ENCODE data around the gene KRT1. TPM values are rescaled to one million over a fixed set of nuclear protein-coding genes. Genes with fewer than 3 reads are reported as not detected.
"Not testable (repeated sequence)": the region's sequence is repeated elsewhere in the genome, so short reads cannot be mapped to it uniquely, and the experiment has no call there.

The KRT1 gene
- total and polyA plus RNA-seq, 2 experiments from 2014 or later: not detected

DNA sequence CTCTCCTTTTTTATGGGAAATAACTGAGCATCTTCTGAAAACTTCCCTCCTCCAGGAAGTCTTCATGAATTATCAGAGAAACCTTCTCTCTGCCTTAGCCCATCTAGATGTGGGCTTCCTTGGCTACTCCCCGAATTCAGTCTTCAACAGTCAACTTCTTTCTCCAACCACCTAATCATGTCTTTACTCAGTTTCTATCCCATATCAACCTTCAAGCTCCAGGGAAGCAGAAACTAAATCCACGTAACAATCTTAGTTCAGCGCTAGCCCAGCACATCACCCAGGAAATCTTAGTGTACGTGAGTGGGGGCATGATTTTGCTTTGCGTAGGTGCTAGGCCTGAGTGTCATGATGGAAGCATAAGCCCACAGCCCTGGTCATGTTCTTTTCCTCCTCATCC lies 35.9 kb upstream of the KRT1 start:
- Histone ChIP-seq H3K9me2 (ENCODE audit: insufficient read depth) (no peaks in the 10 kb centered on the region), H3F3A (ENCODE audit: insufficient read depth) (no peaks in the 10 kb centered on the region), H2AFZ (no peak overlapping the region), H3K9me3 (ENCODE audit: low read depth) (no peaks in the 10 kb centered on the region), H3K9ac (no peak overlapping the region), H3K27me3 (replicated peaks; ENCODE audit: insufficient read depth) (peaks cover 56% of the 10 kb centered on the region), H4K20me1 (ENCODE audit: insufficient read depth) (no peaks in the 10 kb centered on the region), H3K36me3 (ENCODE audit: low read depth) (no peaks in the 10 kb centered on the region), H3K4me3 (no peak overlapping the region), H3K27ac (no peak overlapping the region), H3K79me2 (ENCODE audit: insufficient read depth) (no peaks in the 10 kb centered on the region), H3K4me1 (ENCODE audit: insufficient read depth) (no peaks in the 10 kb centered on the region), H3K4me2 (ENCODE audit: unreplicated experiment) (no peak overlapping the region)
- TF ChIP-seq EZH2phosphoT487 (IDR thresholded peaks at IDR 0.05; ENCODE audit: insufficient read depth, low read depth): no peak
- TF ChIP-seq EZH2 (IDR thresholded peaks at IDR 0.05; ENCODE audit: insufficient read depth, poor library complexity, severe bottlenecking): no peak
- in situ Hi-C loops (cut with MboI): no loop called here
- no peak for DNase-seq
- WGBS, 2 experiments (ENCODE audit: low coverage in 1 of 2, low lambda C conversion rate in 2 of 2, missing lambda C conversion rate in 2 of 2): 77 to 83% methylated on average over 5 of the region's 5 CpGs

DNA sequence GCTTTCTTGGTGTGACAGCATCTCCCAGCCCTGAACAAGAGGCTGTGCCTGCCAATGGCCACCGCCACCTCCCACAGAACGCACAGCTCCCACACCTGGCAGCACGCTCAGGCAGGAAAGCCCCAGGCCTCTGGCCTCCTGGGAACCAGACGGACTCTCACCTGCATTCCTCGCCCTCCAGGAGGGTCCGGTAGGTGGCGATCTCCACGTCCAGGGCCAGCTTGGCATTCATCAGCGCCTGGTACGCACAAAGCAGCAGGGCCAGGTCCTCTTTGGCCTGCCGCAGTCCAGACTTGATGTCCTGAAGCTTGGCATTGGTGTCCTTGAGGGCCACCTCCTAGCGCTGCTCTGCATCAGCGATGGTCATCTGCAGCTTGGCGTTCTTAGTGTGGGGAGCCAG lies 35.2 kb upstream of the KRT1 start:
- H3K9me3 ChIP-seq (ENCODE audit: low read depth): no peaks in the 10 kb centered on the region
- H3K4me1 ChIP-seq (ENCODE audit: insufficient read depth): no peaks in the 10 kb centered on the region
- H2AFZ ChIP-seq: no peak overlapping the region
- H4K20me1 ChIP-seq (ENCODE audit: insufficient read depth): no peaks in the 10 kb centered on the region
- no peaks in the 10 kb centered on the region for H3K79me2 ChIP-seq (ENCODE audit: insufficient read depth)
- H3K4me2 ChIP-seq (ENCODE audit: unreplicated experiment): no peak overlapping the region
- WGBS, 2 experiments (ENCODE audit: low coverage in 1 of 2, low lambda C conversion rate in 2 of 2, missing lambda C conversion rate in 2 of 2): 62 to 64% methylated on average over 12 to 14 of the region's 14 CpGs
- no peak overlapping the region for H3K27ac ChIP-seq
- H3K9ac ChIP-seq: no peak overlapping the region
- peaks cover 56% of the 10 kb centered on the region for H3K27me3 ChIP-seq (replicated peaks; ENCODE audit: insufficient read depth)
- TF ChIP-seq EZH2phosphoT487 (IDR thresholded peaks at IDR 0.05; ENCODE audit: insufficient read depth, low read depth) (no peak), EZH2 (IDR thresholded peaks at IDR 0.05; ENCODE audit: insufficient read depth, poor library complexity, severe bottlenecking) (no peak)
- no peak overlapping the region for H3K4me3 ChIP-seq
- no peak for DNase-seq
- no peaks in the 10 kb centered on the region for H3F3A ChIP-seq (ENCODE audit: insufficient read depth)
- in situ Hi-C loops (cut with MboI): no loop called here
- no peaks in the 10 kb centered on the region for H3K36me3 ChIP-seq (ENCODE audit: low read depth)
- no peaks in the 10 kb centered on the region for H3K9me2 ChIP-seq (ENCODE audit: insufficient read depth)

DNA sequence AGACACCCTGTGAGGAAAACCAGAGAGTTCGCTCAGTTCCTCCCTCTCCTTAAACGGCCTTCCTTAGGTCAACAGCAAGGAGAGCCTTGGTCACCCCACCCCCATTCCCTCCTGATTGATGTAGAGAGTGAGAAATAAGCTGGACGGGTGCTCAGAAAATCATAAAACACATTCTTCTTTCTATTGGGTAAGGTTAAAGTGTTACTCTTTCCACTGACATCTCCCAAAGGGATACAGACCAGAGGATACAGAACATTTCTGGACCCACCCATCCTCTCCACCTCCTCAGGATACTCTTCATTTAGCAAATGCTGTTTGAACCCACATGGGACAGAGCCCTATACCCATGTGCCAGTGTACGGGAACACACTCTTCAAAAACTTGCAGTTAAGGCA lies 34.7 kb upstream of the KRT1 start:
- WGBS, 2 experiments (ENCODE audit: low coverage in 1 of 2, low lambda C conversion rate in 2 of 2, missing lambda C conversion rate in 2 of 2): 48 to 51% methylated on average over 4 of the region's 4 CpGs
- Histone ChIP-seq H3K9me2 (ENCODE audit: insufficient read depth) (no peaks in the 10 kb centered on the region), H2AFZ (no peak overlapping the region), H3F3A (ENCODE audit: insufficient read depth) (no peaks in the 10 kb centered on the region), H3K4me2 (ENCODE audit: unreplicated experiment) (no peak overlapping the region), H3K36me3 (ENCODE audit: low read depth) (no peaks in the 10 kb centered on the region), H3K27me3 (replicated peaks; ENCODE audit: insufficient read depth) (peaks cover 61% of the 10 kb centered on the region), H3K9me3 (ENCODE audit: low read depth) (no peaks in the 10 kb centered on the region), H3K27ac (no peak overlapping the region), H3K4me1 (ENCODE audit: insufficient read depth) (no peaks in the 10 kb centered on the region), H3K4me3 (no peak overlapping the region), H3K79me2 (ENCODE audit: insufficient read depth) (no peaks in the 10 kb centered on the region), H3K9ac (no peak overlapping the region), H4K20me1 (ENCODE audit: insufficient read depth) (no peaks in the 10 kb centered on the region)
- in situ Hi-C loops (cut with MboI): no loop called here
- no peak for DNase-seq
- TF ChIP-seq EZH2 (IDR thresholded peaks at IDR 0.05; ENCODE audit: insufficient read depth, poor library complexity, severe bottlenecking) (peak; percentile 50), EZH2phosphoT487 (IDR thresholded peaks at IDR 0.05; ENCODE audit: insufficient read depth, low read depth) (0 out of 2 replicates have a peak, but pooled peaks have one; percentile 3)

DNA sequence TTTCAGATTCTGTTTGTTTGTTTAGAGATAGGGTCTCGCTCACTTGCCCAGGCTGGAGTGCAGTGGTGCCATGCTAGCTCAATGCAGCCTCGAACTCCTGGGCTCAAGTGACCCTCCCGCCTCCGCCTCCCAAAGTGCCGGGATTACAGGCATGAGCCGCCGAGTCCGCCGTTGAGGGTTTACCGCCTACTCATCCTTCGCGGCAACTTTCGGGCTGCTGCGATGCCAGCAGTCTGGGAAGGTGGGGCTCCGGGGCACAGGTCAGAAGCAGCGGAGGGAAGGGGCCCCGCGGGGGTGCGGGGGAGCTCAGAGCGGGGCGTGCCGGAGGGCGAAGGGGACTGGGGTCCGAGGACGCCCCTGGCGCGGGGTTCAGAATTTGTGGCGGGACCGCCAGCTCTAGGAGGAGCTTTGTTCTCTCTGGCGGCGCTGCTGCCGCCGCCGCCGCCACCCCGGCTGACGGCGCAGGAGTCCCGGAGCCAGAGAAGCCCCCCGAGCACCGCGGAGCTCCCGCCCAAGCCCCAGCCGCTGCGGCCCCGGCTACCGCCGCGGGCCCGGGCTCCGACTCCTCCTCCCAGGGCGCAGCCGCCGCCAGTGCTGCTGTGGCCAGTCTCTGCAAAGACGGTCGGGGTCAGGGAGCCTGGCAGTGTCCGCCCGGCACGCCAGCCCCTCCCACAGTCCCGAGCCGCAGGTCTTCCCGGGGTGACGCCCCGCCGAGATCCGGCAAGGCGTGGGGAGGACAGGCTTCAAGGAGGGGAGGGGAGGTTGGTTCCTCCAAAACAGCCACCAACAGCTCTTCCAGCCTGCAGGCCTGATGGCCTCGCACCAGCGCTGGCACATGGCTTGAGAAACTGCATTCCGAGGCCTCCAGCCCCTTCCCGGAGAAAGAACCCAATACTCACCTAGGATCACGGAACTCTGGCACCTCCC lies 34.0 kb upstream of the KRT1 start:
- Histone ChIP-seq H4K20me1 (ENCODE audit: insufficient read depth) (no peaks in the 10 kb centered on the region), H3K36me3 (ENCODE audit: low read depth) (no peaks in the 10 kb centered on the region), H3K27me3 (replicated peaks; ENCODE audit: insufficient read depth) (peaks cover 64% of the 10 kb centered on the region), H3K79me2 (ENCODE audit: insufficient read depth) (no peaks in the 10 kb centered on the region), H3K27ac (no peak overlapping the region), H3K4me1 (ENCODE audit: insufficient read depth) (no peaks in the 10 kb centered on the region), H3F3A (ENCODE audit: insufficient read depth) (no peaks in the 10 kb centered on the region), H3K9ac (no peak overlapping the region), H2AFZ (no peak overlapping the region), H3K9me2 (ENCODE audit: insufficient read depth) (no peaks in the 10 kb centered on the region), H3K4me3 (no peak overlapping the region), H3K4me2 (ENCODE audit: unreplicated experiment) (peak overlapping the region; percentile 36), H3K9me3 (ENCODE audit: low read depth) (no peaks in the 10 kb centered on the region)
- 4 to 5% methylated on average over 40 to 71 of the region's 72 CpGs for WGBS, 2 experiments (ENCODE audit: low coverage in 1 of 2, low lambda C conversion rate in 2 of 2, missing lambda C conversion rate in 2 of 2)
- in situ Hi-C loops (cut with MboI): no loop called here
- peak; percentile 35 for DNase-seq
- peak; percentile 89 for TF ChIP-seq EZH2 (IDR thresholded peaks at IDR 0.05; ENCODE audit: insufficient read depth, poor library complexity, severe bottlenecking)
- TF ChIP-seq EZH2phosphoT487 (IDR thresholded peaks at IDR 0.05; ENCODE audit: insufficient read depth, low read depth): 0 out of 2 replicates have a peak, but pooled peaks have one; percentile 8

DNA sequence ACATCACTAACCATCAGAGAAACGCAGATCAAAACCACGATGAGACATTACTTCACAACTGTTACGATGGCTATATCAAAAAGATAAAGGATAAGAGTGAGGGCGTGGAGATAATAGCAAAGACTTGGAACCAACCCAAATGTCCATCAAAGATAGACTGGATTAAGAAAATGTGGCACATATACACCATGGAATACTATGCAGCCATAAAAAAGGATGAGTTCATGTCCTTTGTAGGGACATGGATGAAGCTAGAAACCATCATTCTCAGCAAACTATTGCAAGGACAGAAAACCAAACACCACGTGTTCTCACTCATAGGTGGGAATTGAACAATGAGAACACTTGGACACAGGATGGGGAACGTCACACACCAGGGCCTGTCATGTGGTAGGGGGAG lies 31.9 kb upstream of the KRT1 start:
- H3K36me3 ChIP-seq (ENCODE audit: low read depth); H4K20me1 ChIP-seq (ENCODE audit: insufficient read depth); in situ Hi-C loops (cut with MboI); H3K9ac ChIP-seq; H3K4me1 ChIP-seq (ENCODE audit: insufficient read depth); H2AFZ ChIP-seq; DNase-seq; H3F3A ChIP-seq (ENCODE audit: insufficient read depth); H3K27ac ChIP-seq; H3K9me3 ChIP-seq (ENCODE audit: low read depth); H3K4me2 ChIP-seq (ENCODE audit: unreplicated experiment); H3K4me3 ChIP-seq; H3K79me2 ChIP-seq (ENCODE audit: insufficient read depth); H3K9me2 ChIP-seq (ENCODE audit: insufficient read depth): not testable (repeated sequence)
- 70 to 71% methylated on average over 6 of the region's 6 CpGs for WGBS, 2 experiments (ENCODE audit: low coverage in 1 of 2, low lambda C conversion rate in 2 of 2, missing lambda C conversion rate in 2 of 2)
- H3K27me3 ChIP-seq (replicated peaks; ENCODE audit: insufficient read depth): peaks cover 73% of the 10 kb centered on the region

Data from GM23248 (cell line).